Measurements from ENCODE around the gene NFAT5.
"Not testable (repeated sequence)": the region's sequence is repeated elsewhere in the genome, so short reads cannot be mapped to it uniquely, and the experiment has no call there.

Gene NFAT5, protein sequence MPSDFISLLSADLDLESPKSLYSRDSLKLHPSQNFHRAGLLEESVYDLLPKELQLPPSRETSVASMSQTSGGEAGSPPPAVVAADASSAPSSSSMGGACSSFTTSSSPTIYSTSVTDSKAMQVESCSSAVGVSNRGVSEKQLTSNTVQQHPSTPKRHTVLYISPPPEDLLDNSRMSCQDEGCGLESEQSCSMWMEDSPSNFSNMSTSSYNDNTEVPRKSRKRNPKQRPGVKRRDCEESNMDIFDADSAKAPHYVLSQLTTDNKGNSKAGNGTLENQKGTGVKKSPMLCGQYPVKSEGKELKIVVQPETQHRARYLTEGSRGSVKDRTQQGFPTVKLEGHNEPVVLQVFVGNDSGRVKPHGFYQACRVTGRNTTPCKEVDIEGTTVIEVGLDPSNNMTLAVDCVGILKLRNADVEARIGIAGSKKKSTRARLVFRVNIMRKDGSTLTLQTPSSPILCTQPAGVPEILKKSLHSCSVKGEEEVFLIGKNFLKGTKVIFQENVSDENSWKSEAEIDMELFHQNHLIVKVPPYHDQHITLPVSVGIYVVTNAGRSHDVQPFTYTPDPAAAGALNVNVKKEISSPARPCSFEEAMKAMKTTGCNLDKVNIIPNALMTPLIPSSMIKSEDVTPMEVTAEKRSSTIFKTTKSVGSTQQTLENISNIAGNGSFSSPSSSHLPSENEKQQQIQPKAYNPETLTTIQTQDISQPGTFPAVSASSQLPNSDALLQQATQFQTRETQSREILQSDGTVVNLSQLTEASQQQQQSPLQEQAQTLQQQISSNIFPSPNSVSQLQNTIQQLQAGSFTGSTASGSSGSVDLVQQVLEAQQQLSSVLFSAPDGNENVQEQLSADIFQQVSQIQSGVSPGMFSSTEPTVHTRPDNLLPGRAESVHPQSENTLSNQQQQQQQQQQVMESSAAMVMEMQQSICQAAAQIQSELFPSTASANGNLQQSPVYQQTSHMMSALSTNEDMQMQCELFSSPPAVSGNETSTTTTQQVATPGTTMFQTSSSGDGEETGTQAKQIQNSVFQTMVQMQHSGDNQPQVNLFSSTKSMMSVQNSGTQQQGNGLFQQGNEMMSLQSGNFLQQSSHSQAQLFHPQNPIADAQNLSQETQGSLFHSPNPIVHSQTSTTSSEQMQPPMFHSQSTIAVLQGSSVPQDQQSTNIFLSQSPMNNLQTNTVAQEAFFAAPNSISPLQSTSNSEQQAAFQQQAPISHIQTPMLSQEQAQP (N-terminal part only)

DNA sequence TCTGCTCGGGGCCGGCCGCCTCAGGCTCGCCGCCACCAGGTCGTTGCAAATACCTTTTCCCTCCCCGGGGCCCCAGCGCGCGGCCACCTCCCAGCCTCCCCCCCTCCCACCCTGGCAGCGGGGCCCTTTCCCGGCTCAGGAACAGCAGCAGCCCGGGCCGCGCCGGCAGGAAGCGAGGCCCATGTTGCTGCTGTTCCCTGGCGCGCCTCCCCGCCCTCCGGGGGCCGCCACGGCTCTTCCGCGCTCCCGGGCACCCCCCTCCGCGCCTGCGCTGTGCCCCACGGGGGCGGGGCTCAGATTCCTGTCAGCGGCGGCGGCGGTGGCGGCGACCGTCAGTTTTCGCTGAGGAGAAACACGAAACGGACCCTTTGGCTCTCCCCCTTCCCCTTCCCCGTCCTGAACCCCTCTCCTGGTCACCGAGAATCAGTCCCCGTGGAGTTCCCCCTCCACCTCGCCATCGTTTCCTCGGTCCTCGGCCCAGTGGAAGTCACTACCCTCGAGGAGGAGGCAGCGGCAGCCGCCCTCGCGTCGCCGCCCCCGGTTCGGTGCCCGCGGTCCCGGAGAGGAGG lies at the start of gene NFAT5:
NFAT5 (plus strand) TSS at position 296 of the 569 bp plus-strand sequence. CDS start 336 bp downstream, outside the sequence.
- DNase-seq = peak; percentile 87

DNA sequence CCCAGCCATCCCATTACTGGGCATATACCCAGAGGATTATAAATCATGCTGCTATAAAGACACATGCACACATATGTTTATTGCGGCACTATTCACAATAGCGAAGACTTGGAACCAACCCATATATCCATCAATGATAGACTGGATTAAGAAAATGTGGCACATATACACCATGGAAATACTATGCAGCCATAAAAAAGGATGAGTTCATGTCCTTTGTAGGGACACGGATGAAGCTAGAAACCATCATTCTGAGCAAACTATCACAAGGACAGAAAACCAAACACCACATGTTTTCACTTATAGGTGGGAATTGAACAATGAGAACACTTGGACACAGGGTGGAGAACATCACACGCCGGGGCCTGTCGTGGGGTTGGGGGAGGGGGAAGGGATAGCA lies 47.9 kb upstream of the NFAT5 start:
- DNase-seq = not testable (repeated sequence)

DNA sequence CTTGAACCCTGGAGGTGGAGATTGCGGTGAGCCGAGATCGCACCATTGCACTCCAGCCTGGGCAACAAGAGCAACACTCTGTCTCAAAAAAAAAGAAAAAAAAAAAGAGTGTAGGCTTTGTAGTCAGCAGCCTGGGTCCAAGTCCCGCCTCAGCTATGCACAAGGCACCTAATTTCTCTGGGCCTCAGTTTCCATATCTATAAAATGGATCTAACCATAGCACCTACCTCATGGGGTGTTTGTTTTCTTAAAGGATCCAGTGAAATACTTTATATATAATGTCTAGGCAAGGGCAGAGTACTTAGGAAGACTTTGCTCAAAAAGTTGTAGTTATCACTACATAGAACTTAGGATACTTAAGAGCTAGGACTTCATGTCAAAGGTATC lies 45.4 kb upstream of the NFAT5 start:
- no peak for DNase-seq

DNA sequence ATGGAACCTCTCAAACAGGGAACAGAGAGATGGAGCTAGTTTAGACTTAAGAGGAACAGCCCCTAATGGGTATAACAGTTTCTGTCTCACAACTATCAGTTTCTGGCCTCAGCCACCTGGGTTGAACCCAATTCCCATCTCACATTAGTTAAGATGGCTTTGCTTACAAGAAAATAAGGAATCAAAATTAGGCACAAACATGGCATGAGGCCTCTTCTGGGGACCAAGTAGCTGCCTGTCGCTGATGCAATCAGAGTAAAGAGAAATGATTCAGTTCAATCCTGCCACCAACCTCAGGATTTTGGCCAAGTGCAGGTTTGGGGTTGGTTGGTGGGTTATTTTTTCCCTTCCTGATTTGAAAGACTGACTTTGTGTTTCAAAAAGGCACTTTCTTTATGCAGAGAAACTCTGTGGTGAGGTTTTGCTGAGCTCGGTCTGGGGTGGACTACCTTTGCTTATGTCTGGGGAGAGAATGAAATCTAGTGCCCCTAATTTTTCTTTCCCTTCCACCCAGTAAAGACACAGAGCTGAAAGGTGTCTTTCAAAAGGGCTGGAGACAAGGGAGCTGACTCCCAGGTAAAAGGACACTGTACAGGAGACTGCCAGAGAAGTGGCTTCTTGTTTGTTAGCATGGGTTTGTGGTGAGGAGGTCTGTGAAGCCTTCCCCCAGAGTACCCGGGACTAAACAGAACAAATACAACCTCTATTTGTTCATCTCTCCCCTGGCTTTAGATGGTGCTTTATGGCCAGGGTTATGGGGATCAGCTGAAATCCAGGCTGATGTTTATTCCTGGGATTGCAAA lies 44.8 kb upstream of the NFAT5 start:
- DNase-seq = no peak

DNA sequence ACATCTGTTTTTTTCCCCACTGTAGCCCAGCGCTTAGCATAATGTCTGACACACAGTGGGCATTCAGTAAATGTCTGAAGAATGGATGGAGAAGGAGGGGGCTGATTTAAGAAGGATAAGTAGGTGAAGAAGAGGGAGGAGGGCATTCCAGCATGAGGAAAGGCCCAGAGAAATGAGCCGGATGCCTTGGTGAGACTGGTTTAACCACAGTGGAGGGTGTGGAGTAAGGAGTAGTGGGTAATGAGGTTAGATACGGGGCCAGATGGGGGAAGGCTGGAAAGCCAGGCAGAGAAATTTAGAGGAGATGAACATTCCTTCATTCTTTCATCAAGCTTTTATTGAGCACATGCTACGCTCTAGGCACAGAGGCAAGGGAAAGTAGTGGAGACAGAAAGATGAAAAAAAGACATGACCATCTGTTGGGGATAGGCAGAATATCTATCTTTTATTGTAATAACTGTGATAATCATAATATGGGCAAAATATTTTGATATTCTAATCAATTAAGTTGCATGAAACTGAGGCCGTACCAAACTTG lies 43.7 kb upstream of the NFAT5 start:
- DNase-seq = no peak

DNA sequence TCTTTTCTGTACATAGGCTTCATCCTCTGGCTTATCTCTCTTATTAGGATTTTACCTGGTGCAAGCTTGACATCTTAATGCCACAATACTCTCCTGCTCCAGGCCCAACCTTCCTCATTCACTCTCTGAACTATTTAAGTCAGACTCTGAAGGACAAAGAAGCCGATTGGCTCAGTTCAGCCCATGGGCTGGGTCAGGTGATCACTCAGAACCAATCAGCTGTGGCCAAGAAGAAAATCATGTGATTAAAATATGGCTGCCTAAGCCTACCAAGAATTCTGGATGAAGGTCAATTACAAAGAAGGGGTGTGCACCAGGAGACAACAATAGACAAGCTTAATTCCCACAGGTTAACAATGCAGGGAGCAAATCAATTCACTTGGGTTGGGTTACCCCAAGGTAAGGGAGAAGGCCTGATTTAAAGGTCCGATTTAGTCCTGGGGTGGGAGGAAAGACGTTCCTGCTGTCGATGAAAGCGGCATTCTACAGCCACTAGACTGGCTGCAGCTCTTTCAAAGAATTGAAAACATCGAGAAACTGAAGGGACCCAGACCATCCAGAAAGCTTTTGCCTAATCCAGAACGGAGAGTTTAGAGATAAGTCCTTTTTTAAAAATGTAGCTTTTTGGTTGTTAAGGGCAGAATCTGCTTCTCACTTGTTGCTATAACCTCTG lies 42.9 kb upstream of the NFAT5 start:
- DNase-seq = no peak

DNA sequence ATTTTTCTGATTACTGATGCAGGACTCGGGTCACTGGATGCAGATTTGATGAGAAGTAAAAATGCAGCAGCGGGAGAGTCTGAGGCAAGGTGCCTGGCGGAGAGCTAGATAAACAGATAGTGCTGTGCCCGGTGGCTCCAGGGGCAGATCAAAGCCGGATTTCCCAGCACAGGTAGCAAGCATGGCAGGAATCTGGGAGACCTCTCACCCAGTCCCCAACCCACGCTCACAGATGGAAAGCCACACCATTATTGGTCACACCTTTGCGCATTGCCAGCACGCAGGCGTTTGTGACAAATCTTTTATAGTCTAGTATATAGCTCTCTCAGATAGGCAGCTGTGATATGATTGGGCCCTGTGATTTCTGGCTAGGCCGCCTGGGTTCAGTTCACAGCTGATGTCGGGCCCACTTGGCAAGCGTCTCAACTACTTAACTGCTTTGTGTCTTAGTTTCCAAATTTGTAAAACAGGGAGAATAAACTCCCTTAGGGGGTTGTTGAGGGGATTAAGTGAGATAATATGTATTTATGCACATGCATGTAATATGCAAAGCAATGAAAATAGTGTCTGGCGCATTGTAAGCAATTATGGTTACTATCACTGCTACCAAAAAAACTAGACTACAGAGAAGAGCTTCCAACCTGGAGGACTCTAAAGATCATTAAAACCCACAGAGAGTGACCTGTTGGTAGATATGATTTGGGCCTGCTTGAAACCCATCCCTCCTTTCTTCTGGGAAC lies 42.0 kb upstream of the NFAT5 start:
- DNase-seq = no peak

DNA sequence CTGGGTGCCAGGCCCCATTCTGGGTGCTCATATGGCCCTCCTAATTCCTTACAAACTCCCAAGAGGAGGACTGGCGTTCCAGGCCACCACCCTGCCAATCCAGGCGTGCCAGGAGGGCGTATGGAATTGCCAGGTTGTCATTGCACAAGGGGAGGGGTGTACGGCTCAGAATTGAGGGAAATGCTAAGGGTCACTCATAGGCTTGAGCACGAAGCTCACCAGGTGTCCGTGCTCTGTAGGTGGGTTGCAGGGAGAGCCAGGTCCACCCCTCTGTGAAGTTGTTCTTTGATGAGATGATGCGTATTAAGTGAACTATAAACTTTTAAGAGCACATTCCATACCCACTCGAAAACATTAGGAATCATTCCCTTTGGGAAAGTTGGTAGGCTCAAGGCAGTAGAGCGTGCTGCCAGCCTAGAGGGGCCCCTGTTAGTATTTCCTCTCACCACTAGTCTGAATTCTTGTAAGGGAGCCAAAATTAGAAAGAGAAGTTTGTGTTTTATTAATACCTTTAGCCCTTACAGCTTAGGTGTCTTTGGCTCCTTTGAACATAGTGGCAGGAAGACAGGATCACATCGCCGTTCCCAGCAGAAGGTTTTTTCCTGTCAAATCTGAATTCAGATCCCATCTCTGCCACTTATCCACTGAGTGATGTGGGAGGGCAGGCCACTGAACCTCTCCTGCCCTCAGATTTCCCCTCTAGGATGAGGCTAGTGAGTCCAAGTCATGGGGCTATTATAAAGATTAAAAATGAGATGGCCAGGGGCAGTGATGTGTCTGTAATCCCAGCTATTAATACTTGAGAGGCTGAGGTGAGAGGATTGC lies 38.7 kb upstream of the NFAT5 start:
- no peak for DNase-seq

DNA sequence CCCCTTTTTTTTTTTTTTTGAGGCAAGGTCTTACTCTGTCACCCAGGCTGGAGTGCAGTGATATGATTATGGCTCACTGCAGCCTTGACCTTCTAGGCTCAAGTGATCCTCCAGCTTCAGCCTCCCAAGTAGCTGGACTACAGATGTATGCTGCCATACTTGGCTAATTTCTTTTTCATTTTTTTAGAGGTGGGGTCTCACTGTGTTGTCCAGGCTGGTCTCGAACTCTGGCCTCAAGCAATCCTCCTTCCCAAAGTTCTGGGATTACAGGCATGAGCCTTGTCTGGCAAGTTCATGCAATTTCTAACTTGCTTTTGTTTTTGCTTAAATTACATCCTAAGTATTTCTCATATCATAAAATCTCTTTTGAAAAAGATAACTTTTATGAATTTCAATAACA lies 33.8 kb upstream of the NFAT5 start:
- no peak for DNase-seq

DNA sequence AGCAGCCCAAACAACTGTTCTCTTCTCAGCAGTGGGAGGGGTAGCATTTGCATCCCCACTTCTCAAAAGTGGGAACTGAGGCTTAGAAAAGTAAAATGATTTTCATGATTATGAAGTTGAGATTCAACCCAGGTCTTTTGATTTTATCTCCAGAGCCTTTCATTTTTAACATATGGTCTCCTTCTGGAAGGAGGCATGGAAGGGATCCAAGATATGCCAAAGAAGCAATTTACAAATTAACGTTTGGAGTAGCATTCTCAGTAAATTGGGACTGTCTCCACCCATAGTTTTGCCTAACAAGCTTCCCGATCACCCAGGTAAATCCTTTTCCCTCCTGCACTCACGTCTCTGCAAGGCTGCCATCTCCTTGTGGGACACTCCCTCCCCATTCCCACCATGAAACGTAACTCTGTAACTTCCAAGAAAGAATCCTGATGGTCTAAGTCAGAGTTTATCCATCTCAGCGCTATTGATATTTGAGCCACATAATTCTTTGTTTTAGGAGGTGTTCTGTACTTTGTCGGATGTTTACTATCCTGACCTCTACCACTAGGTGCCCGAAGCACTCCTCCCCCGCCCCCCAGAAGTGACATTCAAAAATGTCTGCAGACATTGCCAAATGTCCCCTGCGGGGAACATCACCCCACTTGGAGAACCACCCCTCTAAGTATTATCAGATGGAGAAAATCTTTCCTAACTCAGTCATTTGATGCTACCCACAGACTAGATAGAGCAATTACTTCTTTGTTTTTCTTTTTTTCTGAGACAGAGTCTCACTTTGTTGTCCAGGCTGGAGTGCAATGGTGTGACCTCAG lies 32.9 kb upstream of the NFAT5 start:
- no peak for DNase-seq

DNA sequence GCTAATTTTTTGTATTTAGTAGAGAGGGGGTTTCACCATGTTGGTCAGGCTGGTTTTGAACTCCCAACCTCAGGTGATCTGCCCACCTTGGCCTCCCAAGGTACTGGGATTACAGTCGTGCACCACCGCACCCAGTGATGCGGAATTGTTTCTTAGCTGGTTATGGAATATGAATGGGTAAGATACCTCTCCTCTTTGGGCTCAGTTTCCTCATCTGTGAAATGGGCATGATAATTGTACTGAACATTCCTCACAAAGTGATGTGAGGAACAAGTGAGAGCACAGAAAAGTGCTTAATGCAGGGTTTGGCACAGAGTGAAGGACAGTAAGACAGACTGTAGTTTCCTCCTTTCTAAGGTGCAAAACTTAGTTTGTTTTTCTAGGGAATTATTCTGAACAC lies 31.0 kb upstream of the NFAT5 start:
- DNase-seq = no peak

DNA sequence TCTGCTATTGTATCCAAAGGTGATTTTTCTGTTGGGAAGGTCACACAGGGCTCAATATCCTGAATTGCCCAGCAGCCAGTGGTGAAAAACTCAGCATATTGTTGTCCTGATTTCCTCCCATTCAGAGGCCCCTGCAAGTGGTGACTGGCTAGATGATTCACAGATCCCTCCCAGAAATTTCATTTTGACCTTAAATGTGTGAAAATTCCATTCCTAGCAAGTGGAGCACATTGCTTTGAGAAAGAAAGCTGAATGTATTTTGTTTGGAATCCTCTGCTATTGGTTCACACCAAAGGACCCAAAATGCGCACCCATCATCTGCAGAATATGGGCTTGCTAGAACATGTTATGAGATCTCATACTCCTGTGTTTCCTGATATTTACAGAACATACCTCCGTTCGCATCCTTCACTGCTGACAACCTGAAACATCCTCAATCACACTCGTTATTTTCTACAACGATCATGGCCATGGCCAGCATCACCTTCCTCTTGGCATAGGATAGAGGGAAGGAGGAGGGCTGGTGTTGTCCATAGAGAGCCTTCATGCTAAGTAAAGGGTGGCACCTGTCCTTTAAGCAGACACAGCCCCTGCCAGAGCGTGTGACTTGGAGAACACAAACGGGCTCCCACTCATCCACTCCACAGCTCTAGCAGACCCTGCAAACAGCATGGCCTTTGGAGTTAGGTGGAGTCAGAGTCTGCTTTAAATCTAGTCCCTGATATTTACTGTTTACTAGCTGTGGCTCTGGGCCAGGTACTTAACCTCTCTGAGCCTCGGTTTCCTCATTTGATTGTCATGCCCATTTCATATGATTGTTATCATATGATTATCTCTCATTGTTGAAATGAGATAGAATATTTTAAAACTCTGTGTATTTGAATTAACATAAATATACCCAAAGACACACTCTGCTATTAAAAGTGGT lies 30.4 kb upstream of the NFAT5 start:
- DNase-seq = no peak

DNA sequence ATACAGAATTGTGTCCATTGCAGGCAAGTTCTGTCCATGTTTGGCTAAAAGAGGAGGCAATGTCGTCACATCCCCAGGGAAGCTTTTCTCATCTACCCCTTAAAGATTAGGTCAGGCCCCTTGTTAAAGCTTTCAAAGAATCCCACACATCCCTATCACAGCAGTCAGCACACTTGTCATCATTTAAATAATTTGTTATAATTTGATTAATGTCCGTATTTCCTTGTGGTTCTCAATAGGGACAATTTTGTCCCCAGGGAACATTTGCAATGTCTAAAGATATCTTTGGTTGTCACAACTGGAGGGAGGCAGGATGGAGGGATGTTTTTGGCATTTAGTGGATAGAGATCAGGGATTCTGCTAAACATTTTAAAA lies 28.1 kb upstream of the NFAT5 start:
- no peak for DNase-seq

DNA sequence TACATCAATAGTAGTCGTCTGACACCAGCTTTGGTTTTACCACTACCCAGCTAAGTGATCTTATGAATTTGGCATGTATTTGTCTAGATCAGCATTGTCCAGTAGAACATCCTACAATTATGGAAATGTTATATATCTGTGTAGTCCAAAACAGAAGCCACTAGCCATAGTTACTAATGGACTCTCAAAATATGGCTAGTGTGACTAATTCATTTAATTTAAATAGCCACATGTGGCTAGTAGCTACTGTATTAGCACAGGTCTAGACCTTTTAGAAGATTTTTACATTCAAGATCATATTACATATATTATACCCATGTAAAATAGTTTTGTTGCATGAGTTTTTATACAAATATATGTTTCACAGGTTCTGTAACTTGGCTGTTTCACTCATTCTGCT lies 27.0 kb upstream of the NFAT5 start:
- DNase-seq = no peak

DNA sequence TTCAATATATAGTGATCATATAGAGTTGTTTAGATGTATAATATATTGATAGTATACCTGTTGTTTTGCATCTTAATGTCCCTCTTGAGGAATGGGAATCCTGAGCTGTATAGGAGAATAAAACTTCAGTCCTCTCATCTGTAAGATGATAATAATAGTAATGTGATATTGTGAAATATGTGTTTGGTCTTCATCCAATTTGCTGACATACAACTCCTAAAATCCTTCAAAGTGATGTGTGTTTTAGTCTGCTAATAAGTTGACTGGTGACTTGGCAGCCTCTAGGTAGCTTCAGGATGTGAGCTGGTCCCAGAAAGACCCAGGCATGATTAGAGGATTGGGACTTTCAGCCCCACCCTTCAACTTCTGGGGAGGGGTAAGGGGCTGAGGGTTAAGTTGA lies 22.8 kb upstream of the NFAT5 start:
- DNase-seq = no peak

DNA sequence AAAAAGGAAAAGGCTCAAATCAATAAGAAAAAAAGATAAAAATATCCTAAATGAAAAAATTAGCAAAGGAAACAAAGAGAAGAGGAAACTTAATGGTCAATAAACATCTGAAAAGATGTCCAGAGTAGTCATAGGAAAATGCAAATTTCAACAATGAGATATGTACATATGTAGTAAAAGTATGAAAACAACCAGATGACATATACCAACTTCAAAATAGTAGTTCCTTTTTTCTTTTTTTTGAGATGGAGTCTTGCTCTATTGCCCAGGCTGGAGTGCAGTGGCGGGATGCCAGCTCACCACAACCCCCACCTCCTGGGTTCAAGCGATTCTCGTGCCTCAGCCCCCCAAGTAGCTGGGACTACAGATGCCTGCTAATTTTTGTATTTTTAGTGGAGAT lies 21.7 kb upstream of the NFAT5 start:
- no peak for DNase-seq

DNA sequence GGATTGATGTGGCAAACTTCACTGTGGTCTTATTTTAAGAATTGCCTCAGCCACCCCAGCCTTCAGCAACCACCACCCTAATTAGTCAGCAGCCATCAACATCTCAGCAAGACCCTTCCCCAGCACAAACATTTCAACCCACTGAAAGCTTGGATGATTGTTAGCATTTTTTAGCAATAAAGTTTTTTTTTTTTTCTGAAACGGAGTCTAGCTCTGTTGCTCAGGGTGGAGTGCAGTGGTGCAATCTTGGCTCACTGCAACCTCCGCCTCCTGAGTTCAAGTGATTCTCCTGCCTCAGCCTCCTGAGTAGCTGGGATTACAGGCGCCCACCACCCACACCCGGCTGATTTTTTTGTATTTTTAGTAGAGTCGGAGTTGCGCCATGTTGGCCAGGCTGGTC lies 19.1 kb upstream of the NFAT5 start:
- DNase-seq = not testable (repeated sequence)

DNA sequence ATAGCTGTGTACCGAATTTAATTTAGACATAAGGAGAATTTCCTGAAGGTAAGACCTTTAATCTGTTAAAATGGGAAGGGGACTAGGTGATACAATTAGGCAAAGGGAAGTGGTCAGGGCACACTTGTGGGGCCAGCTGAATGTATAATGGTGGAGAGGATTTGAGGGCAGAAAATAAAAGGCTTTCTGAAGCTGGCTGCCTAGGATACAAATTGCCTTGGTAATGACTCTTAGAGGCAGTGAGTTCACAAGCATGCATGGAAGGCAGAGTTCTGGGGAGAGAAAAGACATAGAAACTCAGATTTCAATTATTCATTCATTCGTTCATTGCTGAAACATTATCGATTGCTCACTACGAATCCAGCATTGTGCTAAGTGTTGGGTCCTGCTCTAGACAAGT lies 12.4 kb upstream of the NFAT5 start:
- no peak for DNase-seq

Data from activated gamma-delta T cell treated with Interleukin-2 at 50 U/mL for 16 hours (primary cell).